MM.1S (cell line): ENCODE results near the gene CLIP4.

Experiments
- EZH2 ChIP-seq: fragments of 300-600 bp; sonication (generic); optimal IDR thresholded peaks from 2 replicates; pipeline ENCODE3; 2017; ENCODE audit warnings: low read depth, mild to moderate bottlenecking, antibody characterized with exemption, low read length, mixed read lengths
- TF ChIP-seq, protein P1 (sequence below): fragments of 300-600 bp; sonication (generic); IDR thresholded peaks from 2 replicates; pipeline ENCODE4 v1.5.1; 2016; ENCODE audit warnings: antibody characterized with exemption, low read length, mixed read lengths

DNA sequence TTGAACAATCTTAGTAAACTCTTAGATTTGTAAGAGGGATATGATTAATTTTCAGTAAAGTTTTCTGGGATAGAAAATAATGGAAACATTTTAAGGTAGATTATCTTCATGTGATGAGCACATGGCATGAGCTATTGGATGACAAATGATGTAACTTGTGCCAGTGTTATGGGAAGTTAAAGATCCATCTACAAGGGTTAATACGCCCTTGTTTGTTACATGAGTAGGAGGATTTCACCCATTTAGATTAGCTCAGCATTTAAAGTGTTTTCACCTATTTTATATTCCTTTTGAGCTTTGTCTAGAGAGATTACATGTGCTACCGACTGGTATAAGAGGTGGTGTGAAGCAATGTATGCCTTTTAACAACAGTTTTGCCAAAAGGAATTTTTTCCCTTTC lies 5.6 kb downstream of the CLIP4 start:
- TF ChIP-seq, protein P1, sequence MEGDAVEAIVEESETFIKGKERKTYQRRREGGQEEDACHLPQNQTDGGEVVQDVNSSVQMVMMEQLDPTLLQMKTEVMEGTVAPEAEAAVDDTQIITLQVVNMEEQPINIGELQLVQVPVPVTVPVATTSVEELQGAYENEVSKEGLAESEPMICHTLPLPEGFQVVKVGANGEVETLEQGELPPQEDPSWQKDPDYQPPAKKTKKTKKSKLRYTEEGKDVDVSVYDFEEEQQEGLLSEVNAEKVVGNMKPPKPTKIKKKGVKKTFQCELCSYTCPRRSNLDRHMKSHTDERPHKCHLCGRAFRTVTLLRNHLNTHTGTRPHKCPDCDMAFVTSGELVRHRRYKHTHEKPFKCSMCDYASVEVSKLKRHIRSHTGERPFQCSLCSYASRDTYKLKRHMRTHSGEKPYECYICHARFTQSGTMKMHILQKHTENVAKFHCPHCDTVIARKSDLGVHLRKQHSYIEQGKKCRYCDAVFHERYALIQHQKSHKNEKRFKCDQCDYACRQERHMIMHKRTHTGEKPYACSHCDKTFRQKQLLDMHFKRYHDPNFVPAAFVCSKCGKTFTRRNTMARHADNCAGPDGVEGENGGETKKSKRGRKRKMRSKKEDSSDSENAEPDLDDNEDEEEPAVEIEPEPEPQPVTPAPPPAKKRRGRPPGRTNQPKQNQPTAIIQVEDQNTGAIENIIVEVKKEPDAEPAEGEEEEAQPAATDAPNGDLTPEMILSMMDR = no peak
- TF ChIP-seq EZH2 = no peak
